ENCODE data around the gene WDR45. TPM values are rescaled to one million over a fixed set of nuclear protein-coding genes. Genes with fewer than 3 reads are reported as not detected.

Gene WDR45
- polyA plus RNA-seq, 1 donor (not counting 4 experiments of a cell fraction or from before 2014, with no cell fraction given), result 43.1 TPM

- H3K79me2 ChIP-seq (ENCODE audit: control insufficient read depth, insufficient read depth, low read length), result peaks cover 17% of the 10 kb centered on the region
- DNase-seq (ENCODE audit: low read depth, low spot score) (no peak), FAIRE-seq (no peak)
- peak overlapping the region; percentile 67 for H3K4me2 ChIP-seq (ENCODE audit: control insufficient read depth, extremely low read depth, insufficient read depth, low read depth, low read length)
- peaks cover 8 to 18% of the 10 kb centered on the region in 2 experiments for H3K36me3 ChIP-seq (ENCODE audit: control insufficient read depth in 2 of 2, extremely low read depth in 1 of 2, insufficient read depth in 2 of 2, low read length in 2 of 2)
- H3K9me3 ChIP-seq (ENCODE audit: control insufficient read depth, low read depth, low read length), result no peaks in the 10 kb centered on the region
- H3K27ac ChIP-seq (ENCODE audit: control insufficient read depth, insufficient read depth, low read length), result peak overlapping the region; percentile 52
- H3K4me3 ChIP-seq (ENCODE audit: control insufficient read depth in 2 of 3, extremely low read depth in 1 of 3, insufficient read depth in 2 of 3, low read depth in 1 of 3, low read length in 3 of 3), result peak overlapping the region; percentile 66 to 82 (median 77)
- H2AFZ ChIP-seq (ENCODE audit: control insufficient read depth, low read length), result no peak overlapping the region
- H3K9me1 ChIP-seq (ENCODE audit: control insufficient read depth, extremely low read depth, insufficient read depth, low read length), result no peaks in the 10 kb centered on the region
- H4K20me1 ChIP-seq (ENCODE audit: control insufficient read depth, extremely low read depth, insufficient read depth, low read length), result no peaks in the 10 kb centered on the region
- H3K27me3 ChIP-seq (ENCODE audit: control insufficient read depth, extremely low read depth, insufficient read depth, low read length), result no peaks in the 10 kb centered on the region
- peaks cover 5% of the 10 kb centered on the region for H3K4me1 ChIP-seq (ENCODE audit: control insufficient read depth, extremely low read depth, insufficient read depth, low read length)
- TF ChIP-seq CTCF (optimal IDR thresholded peaks at IDR 0.05 in 1 of 3, IDR thresholded peaks at IDR 0.05 in 1 of 3, conservative IDR thresholded peaks at IDR 0.05 in 1 of 3; ENCODE audit: extremely low read depth in 1 of 3, insufficient read depth in 2 of 3, low read length in 3 of 3) (no peak), EZH2 (IDR thresholded peaks at IDR 0.05; ENCODE audit: low read length) (no peak)
- dilution Hi-C loops (cut with MboI; ENCODE audit: extremely low pct_ligation_motif_present, low sequenced_read_pairs), result no loop called here
- H3K9ac ChIP-seq (ENCODE audit: control insufficient read depth, extremely low read depth, insufficient read depth, low read length), result peak overlapping the region; percentile 71
Measured at GRCh38 chrX:49059201-49059600, 20.5 kb downstream of the WDR45 start.

- Histone ChIP-seq H2AFZ (ENCODE audit: control insufficient read depth, low read length) (no peak within 1 kb of the TSS), H3K9ac (ENCODE audit: control insufficient read depth, extremely low read depth, insufficient read depth, low read length) (peak within 1 kb of the TSS; percentile 71), H3K27ac (ENCODE audit: control insufficient read depth, insufficient read depth, low read length) (peak within 1 kb of the TSS; percentile 52), H4K20me1 (ENCODE audit: control insufficient read depth, extremely low read depth, insufficient read depth, low read length) (no peaks in the 10 kb centered on the region), H3K36me3 (ENCODE audit: control insufficient read depth in 2 of 2, extremely low read depth in 1 of 2, insufficient read depth in 2 of 2, low read length in 2 of 2) (peaks cover 8 to 14% of the 10 kb centered on the region in 2 experiments), H3K9me3 (ENCODE audit: control insufficient read depth, low read depth, low read length) (no peaks in the 10 kb centered on the region), H3K9me1 (ENCODE audit: control insufficient read depth, extremely low read depth, insufficient read depth, low read length) (no peaks in the 10 kb centered on the region), H3K4me2 (ENCODE audit: control insufficient read depth, extremely low read depth, insufficient read depth, low read depth, low read length) (peak within 1 kb of the TSS; percentile 67), H3K79me2 (ENCODE audit: control insufficient read depth, insufficient read depth, low read length) (peaks cover 17% of the 10 kb centered on the region), H3K4me3 (ENCODE audit: control insufficient read depth in 2 of 3, extremely low read depth in 1 of 3, insufficient read depth in 2 of 3, low read depth in 1 of 3, low read length in 3 of 3) (peak within 1 kb of the TSS; percentile 66 to 82 (median 77)), H3K4me1 (ENCODE audit: control insufficient read depth, extremely low read depth, insufficient read depth, low read length) (peaks cover 5% of the 10 kb centered on the region), H3K27me3 (ENCODE audit: control insufficient read depth, extremely low read depth, insufficient read depth, low read length) (no peaks in the 10 kb centered on the region)
- dilution Hi-C loops (cut with MboI; ENCODE audit: extremely low pct_ligation_motif_present, low sequenced_read_pairs), result no loop called here
- TF ChIP-seq CTCF (optimal IDR thresholded peaks at IDR 0.05 in 1 of 3, IDR thresholded peaks at IDR 0.05 in 1 of 3, conservative IDR thresholded peaks at IDR 0.05 in 1 of 3; ENCODE audit: extremely low read depth in 1 of 3, insufficient read depth in 2 of 3, low read length in 3 of 3) (no peak), EZH2 (IDR thresholded peaks at IDR 0.05; ENCODE audit: low read length) (no peak)
- FAIRE-seq (no peak), DNase-seq (ENCODE audit: low read depth, low spot score) (no peak)
Measured at GRCh38 chrX:49058794-49059193, 20.9 kb downstream of the WDR45 start, which contains the start of gene CCDC120. TSS of gene CCDC120 (plus strand) at chrX:49058999. CDS start at chrX:49062042, 3,043 bp downstream.
